GM18870 (cell line): Measurements from ENCODE around the gene CEP112.

Source experiments
- ATAC-seq: cut with Tn5 transposase; IDR thresholded peaks from one replicate; pipeline ENCODE4 v1.9.1; 2021; ENCODE audit warnings: moderate library complexity; ENCODE audit not compliant: unreplicated experiment

CEP112 gene

GRCh38 chr17:65618516-65618915 is 573.4 kb downstream of the CEP112 start:
- ATAC-seq: no peak

- no peak for ATAC-seq
These were observed 574.4 kb downstream of the CEP112 start for GRCh38 chr17:65617496-65617895.

DNA sequence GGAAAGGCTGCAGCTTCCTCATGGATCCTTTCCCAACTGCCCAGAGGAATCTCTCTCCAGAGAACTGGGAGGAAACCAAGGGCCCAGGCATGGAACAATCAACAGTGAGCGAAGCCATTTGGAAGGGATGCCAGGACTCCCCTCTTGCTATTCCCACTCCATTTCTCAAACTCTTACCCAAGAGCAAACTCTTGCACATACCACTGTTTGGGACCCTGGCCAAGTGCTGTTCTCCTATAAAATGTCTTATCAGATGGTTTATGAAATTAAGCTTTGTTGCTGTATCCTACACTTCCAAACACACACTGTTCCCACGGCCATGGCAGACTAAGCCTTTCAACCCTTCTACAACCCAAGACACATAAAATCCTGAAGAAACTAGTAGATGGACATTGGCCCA is 582.2 kb downstream of the CEP112 start:
- ATAC-seq: no peak

DNA sequence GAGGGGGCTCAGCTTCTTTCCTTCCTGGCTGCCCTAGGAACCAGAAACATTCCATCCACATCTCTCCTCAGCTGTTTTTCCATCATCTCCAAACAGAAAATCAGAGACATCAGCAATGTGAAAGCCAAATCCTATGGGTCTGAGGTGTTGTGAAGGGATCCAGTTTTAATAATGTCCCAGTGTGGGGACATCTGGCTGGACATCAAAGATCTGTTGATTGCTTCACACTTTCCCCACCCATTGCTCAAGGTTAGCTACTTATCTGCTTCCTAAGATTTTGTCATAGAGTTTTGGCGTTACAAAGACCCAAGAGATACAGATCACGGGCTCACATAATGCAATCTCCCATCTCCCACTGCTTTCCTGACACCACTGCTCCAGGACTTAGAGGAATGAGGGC is 582.6 kb downstream of the CEP112 start:
- ATAC-seq: no peak

DNA sequence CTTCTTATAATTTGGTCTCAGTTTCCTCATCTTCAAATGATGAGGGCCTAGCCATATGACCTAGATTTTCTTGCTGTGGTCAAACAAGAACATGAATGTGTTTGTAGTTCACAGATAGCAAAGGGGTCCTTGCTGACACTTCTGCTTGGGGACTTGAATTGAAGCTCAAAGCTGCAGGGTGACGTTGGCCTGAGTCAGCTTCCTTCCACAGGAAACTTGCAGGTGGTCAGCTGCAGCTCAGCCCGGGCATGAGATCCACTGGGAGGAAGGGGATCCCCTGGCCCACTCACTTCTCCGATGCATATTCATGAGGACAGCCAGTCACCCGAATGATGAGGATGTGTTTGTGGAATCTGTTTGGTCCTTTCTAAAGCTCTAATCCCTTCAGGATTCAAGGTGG is 587.9 kb downstream of the CEP112 start:
- ATAC-seq: no peak

DNA sequence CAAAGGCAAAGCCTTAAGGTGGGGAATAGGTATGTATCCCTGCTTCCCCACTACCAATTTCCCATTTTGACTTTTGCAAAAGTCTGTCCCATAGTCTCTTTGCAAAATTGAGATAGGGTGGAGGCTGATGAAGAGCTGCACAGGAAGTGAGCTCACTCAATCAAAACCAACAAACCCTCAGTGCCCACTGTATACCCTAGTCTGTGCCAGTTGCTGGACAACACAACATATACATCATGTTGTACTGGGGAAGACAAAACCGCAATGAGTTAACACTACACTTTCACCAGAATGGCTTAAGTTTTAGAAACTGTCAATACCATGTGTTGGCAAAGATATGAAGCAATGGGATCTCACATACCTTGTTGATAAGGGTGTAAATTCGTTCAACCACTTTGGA is 590.1 kb downstream of the CEP112 start:
- no peak for ATAC-seq

GRCh38 chr17:65601145-65601544 is 590.8 kb downstream of the CEP112 start:
- no peak for ATAC-seq

- no peak for ATAC-seq
These were observed 591.4 kb downstream of the CEP112 start for GRCh38 chr17:65600518-65600917.

DNA sequence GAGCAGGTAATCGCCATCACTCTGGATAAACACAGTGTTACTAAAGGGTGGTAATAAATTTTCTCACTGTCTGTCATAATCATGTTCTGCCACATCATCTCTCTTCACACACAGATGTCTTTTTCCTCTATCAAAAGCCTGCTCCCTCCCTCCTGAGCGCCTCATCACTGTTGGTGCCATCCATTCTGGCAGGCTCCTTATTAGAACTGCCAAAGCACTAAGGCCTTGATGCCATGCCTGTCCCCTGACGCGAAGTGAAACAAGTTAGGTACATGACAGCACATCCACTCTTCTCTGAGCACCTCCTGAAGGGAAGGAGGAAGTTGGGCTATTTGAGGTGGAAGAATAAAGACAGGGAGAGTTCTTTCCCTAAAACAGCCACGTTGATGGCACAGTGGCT is 592.3 kb downstream of the CEP112 start:
- no peak for ATAC-seq

- ATAC-seq: no peak
These were observed 593.2 kb downstream of the CEP112 start for GRCh38 chr17:65598746-65599145.

DNA sequence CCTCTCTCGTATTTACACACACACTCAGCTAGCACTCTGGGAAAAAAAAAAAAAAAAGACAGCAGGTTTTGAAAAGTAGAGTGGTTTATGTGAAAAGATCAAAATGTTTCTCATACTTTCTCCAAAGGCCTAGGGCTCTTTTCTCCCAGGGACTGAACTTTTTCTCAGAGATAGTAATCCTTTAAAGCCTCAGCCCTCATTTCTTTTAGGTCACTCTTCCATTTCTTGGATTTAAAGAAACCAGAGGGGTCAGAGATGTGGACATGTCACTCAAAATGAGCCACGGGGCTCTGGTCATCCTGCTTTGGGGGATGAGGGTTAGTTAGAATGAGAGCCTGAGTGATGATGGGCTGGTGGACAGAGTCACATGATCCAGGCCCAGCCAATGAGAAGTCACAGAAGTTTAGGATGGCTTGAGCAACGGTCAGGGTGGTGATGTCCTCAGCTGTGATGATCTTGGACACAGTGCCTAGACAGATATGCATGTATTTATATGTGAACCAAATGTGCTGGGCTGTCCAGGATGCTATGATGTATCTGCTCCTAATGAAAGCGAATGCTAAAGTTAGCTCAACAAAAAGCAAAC is 596.8 kb downstream of the CEP112 start:
- ATAC-seq: no peak

GRCh38 chr17:65593855-65594845 is 597.8 kb downstream of the CEP112 start:
- ATAC-seq: no peak

DNA sequence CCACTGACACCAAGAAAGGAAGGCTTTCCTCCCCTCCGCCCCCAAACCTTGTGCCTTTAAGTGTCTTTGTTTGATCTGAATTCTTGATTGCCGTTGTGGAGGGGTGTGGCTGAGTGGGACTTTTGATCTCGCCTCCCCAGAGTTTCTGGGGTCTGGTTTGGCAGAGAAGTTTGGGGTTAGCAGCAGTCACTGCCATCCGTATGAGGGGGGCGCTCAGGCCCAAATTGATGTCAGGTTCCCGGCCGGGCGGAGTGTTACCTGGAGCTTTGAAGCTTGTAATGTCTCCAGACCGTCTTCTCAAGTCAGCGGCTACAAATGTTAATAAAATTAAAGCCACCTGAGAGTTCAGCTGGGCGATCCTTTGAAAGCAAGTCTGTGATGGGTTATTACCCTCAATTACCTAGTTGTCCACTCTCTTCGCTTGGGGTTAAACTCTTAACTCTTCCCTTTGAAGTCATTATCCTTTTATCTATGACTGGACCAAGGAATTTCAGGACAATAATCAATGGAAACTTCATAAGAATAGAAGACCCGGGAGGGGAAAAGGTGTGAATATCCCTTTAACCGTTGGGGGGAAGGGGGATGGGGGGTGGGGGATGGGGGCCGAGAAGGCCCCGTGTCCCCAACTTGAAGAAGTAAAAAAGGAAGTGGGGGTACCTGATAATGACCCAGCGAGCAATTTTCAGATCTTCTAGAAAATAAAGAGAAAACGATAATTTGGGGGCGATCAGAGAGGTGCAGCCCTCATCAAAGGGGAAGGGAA is 598.7 kb downstream of the CEP112 start:
- no peak for ATAC-seq

DNA sequence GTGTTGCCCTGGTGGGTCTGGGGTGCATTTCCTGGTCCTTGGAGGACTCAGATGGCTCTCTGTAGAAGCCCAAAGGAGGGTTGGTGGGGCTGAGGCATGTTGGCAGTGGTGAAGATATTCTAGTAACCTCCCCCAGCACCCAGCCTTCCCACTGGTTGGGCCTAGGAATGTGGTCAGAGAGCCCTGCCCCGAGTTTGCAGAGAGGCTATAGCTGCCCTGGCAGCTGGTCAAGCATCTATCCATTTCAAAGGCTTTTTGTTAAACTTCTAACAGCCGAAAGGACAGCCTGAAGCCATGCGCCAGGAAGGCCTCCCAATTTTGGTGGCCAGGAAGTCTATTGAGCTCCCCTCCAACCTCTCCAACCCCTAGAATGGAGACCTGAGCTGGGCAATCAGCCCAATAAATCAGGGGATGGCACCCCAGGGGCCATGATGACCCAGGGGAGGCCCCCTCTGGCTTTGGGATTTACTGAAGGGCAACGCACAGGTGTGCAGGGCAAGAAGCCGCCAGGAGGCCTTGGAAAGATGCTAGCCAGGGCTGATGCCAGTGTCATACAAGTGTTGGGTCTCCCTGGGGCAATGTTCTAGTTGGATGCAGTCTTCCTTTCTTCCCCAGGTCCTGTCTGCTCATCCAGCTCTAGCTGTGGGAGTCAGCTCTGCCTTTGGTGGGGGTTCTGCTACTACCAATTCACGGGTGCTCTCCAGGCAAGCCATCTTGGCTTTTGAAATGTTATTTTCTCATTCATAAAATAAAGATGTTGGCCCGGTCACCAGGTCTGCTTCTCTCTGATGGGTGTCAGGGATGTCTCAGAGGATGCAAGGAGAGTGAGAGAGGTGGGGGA is 599.6 kb downstream of the CEP112 start:
- ATAC-seq: no peak

DNA sequence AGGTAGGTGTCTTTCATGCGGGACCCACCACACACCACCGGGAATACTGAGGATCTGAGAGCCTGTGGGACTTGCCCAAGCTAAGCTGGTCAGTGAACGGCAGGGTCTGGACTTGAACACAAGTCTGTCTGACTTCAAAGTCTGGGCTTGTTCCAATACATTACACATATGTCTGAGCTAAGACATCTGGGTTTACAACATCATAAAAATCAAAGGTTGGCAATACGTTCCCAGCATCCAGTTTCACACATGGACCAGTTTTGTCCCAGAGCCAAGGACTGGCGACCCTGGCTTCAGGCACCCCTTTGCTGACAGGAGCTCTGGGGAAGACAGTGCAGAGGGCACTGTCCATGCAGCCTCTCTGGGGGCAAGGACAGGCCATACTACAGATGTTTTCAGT is 602.6 kb downstream of the CEP112 start:
- no peak for ATAC-seq

DNA sequence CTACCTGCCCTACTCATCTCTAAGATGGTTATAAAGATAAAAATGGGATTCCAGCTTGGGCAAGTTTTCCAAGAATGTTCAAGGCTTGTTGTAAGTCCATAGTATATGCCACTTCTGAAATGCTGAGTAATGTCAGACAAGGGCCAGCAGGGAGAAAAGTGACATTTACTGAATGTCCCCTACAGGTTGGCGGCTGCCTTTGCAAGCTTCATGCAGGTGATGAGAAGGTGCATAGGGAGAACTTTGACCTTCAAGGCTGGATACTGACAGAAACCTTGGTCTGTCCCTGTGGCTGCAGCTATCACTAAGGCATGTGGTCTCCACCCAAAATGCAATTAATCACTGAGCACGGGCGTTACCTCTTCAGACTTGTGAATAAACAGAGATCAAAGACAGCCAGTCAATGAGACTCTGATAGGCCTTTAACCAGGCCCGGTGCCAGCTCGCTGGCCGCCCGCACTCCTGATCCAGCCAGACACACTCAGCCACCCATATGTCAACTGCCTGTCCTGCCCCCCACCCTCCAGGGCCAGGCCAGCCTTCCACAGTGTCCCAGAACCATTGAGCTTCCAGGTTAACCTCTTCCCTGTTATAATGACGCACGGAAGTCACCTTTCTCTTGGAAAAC is 603.6 kb downstream of the CEP112 start:
- ATAC-seq: no peak

DNA sequence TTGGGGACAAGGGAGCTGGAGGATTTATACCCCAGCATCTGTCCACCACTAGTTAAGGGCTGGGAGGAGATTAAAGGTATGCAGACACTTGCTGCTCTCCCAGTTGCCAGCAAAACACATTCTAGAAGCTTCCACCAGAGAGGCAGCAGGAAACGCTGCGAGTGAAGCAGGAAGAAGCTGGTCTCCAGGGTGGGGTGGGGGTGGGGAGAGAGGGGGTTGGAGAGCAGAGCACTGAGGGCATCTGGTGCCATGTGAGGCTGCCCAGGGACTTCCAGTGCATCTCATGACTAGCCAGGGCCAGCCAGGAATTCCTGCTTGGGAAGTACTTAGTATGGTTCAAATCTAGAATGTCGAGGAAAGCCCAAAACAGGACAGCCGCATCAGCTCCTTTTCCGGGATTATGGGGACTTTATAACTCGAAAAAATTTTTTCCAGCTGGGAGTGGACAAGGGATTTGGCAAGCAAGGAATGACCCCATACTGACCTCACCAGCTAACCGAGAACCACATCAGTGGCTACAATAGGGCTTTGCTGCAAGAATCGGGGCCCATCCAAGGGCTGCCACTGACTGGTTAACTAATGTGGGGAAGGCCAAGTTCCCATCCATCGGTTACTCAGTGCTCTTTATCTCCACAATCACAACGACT is 604.3 kb downstream of the CEP112 start:
- no peak for ATAC-seq

GRCh38 chr17:65586899-65587298 is 605.0 kb downstream of the CEP112 start:
- no peak for ATAC-seq
